ENCODE measurements around the gene PRKAG2.

DNA sequence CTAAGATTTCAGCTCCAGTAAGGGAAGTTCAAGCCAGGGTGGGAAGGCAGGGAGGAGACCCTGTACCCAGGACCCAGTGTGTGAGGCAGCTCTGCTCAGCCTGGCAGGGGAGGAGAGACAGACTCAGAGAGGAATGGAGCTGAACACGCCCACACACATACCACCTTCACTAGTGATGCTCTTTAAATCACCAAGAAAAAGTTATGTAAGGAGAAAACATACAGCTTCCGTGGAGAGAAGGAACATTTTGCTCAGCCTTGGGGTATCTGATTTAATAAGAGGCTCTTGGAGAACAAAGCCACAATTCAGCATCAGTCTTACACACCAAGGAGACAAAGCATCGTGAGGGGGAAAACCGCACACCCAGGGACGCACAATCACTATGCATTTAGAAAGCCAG, 62.9 kb downstream of the PRKAG2 start:
- TF ChIP-seq, protein P1, sequence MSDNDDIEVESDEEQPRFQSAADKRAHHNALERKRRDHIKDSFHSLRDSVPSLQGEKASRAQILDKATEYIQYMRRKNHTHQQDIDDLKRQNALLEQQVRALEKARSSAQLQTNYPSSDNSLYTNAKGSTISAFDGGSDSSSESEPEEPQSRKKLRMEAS (IDR thresholded peaks at IDR 0.05) = no peak
- TF ChIP-seq TAF1 (IDR thresholded peaks at IDR 0.05; ENCODE audit: low read depth) = no peak
- no peak for TF ChIP-seq NFIC (IDR thresholded peaks at IDR 0.05)
- TF ChIP-seq, protein P2, sequence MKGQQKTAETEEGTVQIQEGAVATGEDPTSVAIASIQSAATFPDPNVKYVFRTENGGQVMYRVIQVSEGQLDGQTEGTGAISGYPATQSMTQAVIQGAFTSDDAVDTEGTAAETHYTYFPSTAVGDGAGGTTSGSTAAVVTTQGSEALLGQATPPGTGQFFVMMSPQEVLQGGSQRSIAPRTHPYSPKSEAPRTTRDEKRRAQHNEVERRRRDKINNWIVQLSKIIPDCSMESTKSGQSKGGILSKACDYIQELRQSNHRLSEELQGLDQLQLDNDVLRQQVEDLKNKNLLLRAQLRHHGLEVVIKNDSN (IDR thresholded peaks at IDR 0.05) = no peak
- no peak for TF ChIP-seq EP300 (IDR thresholded peaks at IDR 0.05; ENCODE audit: borderline replicate concordance)
- no peak for TF ChIP-seq CEBPB (IDR thresholded peaks at IDR 0.05)
